Chondrocyte (in vitro differentiated cells): ENCODE measurements around the gene ZBTB37. TPM values are rescaled to one million over a fixed set of nuclear protein-coding genes. Genes with fewer than 3 reads are reported as not detected.

Source experiments
- DNase-seq: peaks from one replicate; pipeline ENCODE4 v3.0.0; 2021; ENCODE audit warnings: mixed read lengths, low spot score
- H3K27ac Mint-ChIP-seq: one replicate; pipeline ENCODE4 v1.8.0; 2021; ENCODE audit warnings: mild to moderate bottlenecking, moderate library complexity, mixed read lengths; ENCODE audit not compliant: unreplicated experiment
- H3K27me3 Mint-ChIP-seq: 2 replicates; pipeline ENCODE4 v1.8.0; 2021; ENCODE audit warnings: low read depth, mixed read lengths
- H3K36me3 Mint-ChIP-seq: 2 replicates; pipeline ENCODE4 v1.8.0; 2021; ENCODE audit warnings: low read depth, mixed read lengths
- H3K4me1 Mint-ChIP-seq: 2 replicates; pipeline ENCODE4 v1.8.0; 2021; ENCODE audit warnings: low read depth, mild to moderate bottlenecking, mixed read lengths
- H3K4me3 Mint-ChIP-seq: one replicate; pipeline ENCODE4 v1.8.0; 2021; ENCODE audit warnings: mild to moderate bottlenecking, moderate library complexity, mixed read lengths; ENCODE audit not compliant: unreplicated experiment
- H3K9me3 Mint-ChIP-seq: 2 replicates; pipeline ENCODE4 v1.8.0; 2021; ENCODE audit warnings: low read depth, mixed read lengths
- CTCF ChIP-seq: fragments of 200-600 bp; sonication (generic); IDR thresholded peaks from 2 replicates; pipeline ENCODE4 v1.5.0; 2021; ENCODE audit warnings: antibody characterized with exemption, mild to moderate bottlenecking, moderate library complexity
- total RNA-seq: library from RNA; stranded (reverse); gene quantifications from 3 replicates; pipeline ENCODE4 v1.2.1, GENCODE V29; 2021

The ZBTB37 gene
- total RNA-seq, 1 donor from 2014 or later = 11.0 TPM

GRCh38 chr1:173946380-173946921 lies 78.3 kb downstream of the ZBTB37 start:
- Mint-ChIP-seq H3K27me3 (no peaks in the 10 kb centered on the region), H3K9me3 (no peaks in the 10 kb centered on the region), H3K4me3 (no peak overlapping the region), H3K36me3 (peaks cover 32% of the 10 kb centered on the region), H3K27ac (peak overlapping the region; percentile 34), H3K4me1 (no peaks in the 10 kb centered on the region)
- no peak for DNase-seq
- TF ChIP-seq CTCF = no peak

- H3K36me3 Mint-ChIP-seq = peaks cover 22% of the 10 kb centered on the region
- no peak for TF ChIP-seq CTCF
- H3K9me3 Mint-ChIP-seq = no peaks in the 10 kb centered on the region
- H3K27ac Mint-ChIP-seq = no peak overlapping the region
- DNase-seq = no peak
- H3K4me3 Mint-ChIP-seq = no peak overlapping the region
- no peaks in the 10 kb centered on the region for H3K4me1 Mint-ChIP-seq
- no peaks in the 10 kb centered on the region for H3K27me3 Mint-ChIP-seq
These were observed 80.4 kb downstream of the ZBTB37 start for GRCh38 chr1:173948594-173948993.

Other genes with a start within 250 kb of the ZBTB37 start
- gene TEX50, start 233.0 kb upstream of the ZBTB37 start, total RNA-seq = not detected in 3 replicates
- 0.39 TPM in 1 of 3 replicates, not detected in the others for gene ANKRD45, start 198.5 kb upstream of the ZBTB37 start, total RNA-seq
- gene KLHL20, start 153.4 kb upstream of the ZBTB37 start, total RNA-seq = 28.5 to 34.1 TPM (median 29.2 TPM) in 3 replicates
- 9.5 to 12.7 TPM (median 9.5 TPM) in 3 replicates for gene DARS2, start 43.7 kb upstream of the ZBTB37 start, total RNA-seq
- gene CENPL, start 43.5 kb upstream of the ZBTB37 start, total RNA-seq = 8.2 to 10.9 TPM (median 9.6 TPM) in 3 replicates
- 190 to 340 TPM (median 307 TPM) in 3 replicates for gene GAS5, start 391 bp upstream of the ZBTB37 start, total RNA-seq
- gene SERPINC1, start 48.9 kb downstream of the ZBTB37 start, total RNA-seq = 0.22 to 0.51 TPM in 2 of 3 replicates, not detected in the other
- gene RC3H1, start 154.0 kb downstream of the ZBTB37 start, total RNA-seq = 24.7 to 26.8 TPM (median 25.7 TPM) in 3 replicates